ENCODE measurements around the gene PCDH19.

Gene PCDH19

GRCh38 chrX:100407147-100407783 is 2.8 kb downstream of the PCDH19 start:
- in situ Hi-C loops (cut with HindIII; ENCODE audit: low sequenced_read_pairs) = no loop called here

GRCh38 chrX:100405424-100405823 is 4.6 kb downstream of the PCDH19 start:
- in situ Hi-C loops (cut with HindIII; ENCODE audit: low sequenced_read_pairs) = no loop called here

GRCh38 chrX:100404851-100405250 is 5.2 kb downstream of the PCDH19 start:
- in situ Hi-C loops (cut with HindIII; ENCODE audit: low sequenced_read_pairs) = no loop called here

GRCh38 chrX:100395781-100396180 is 14.3 kb downstream of the PCDH19 start:
- in situ Hi-C loops (cut with HindIII; ENCODE audit: low sequenced_read_pairs) = no loop called here

- in situ Hi-C loops (cut with HindIII; ENCODE audit: low sequenced_read_pairs) = no loop called here
Measured at GRCh38 chrX:100381619-100382018, 28.5 kb downstream of the PCDH19 start.

GRCh38 chrX:100379388-100379986 is 30.6 kb downstream of the PCDH19 start:
- in situ Hi-C loops (cut with HindIII; ENCODE audit: low sequenced_read_pairs) = no loop called here

GRCh38 chrX:100377826-100378225 is 32.2 kb downstream of the PCDH19 start:
- in situ Hi-C loops (cut with HindIII; ENCODE audit: low sequenced_read_pairs) = no loop called here

GRCh38 chrX:100376576-100376975 is 33.5 kb downstream of the PCDH19 start:
- in situ Hi-C loops (cut with HindIII; ENCODE audit: low sequenced_read_pairs) = no loop called here

- in situ Hi-C loops (cut with HindIII; ENCODE audit: low sequenced_read_pairs) = no loop called here
Measured at GRCh38 chrX:100373673-100374072, 36.4 kb downstream of the PCDH19 start.

- in situ Hi-C loops (cut with HindIII; ENCODE audit: low sequenced_read_pairs) = no loop called here
Measured at GRCh38 chrX:100368167-100368566, 41.9 kb downstream of the PCDH19 start.

- in situ Hi-C loops (cut with HindIII; ENCODE audit: low sequenced_read_pairs) = no loop called here
Measured at GRCh38 chrX:100363896-100364295, 46.2 kb downstream of the PCDH19 start.

- in situ Hi-C loops (cut with HindIII; ENCODE audit: low sequenced_read_pairs) = no loop called here
Measured at GRCh38 chrX:100358766-100359165, 51.3 kb downstream of the PCDH19 start.

- in situ Hi-C loops (cut with HindIII; ENCODE audit: low sequenced_read_pairs) = no loop called here
Measured at GRCh38 chrX:100356351-100356896, 53.6 kb downstream of the PCDH19 start.

- in situ Hi-C loops (cut with HindIII; ENCODE audit: low sequenced_read_pairs) = no loop called here
Measured at GRCh38 chrX:100355680-100356079, 54.4 kb downstream of the PCDH19 start.

- in situ Hi-C loops (cut with HindIII; ENCODE audit: low sequenced_read_pairs) = no loop called here
Measured at GRCh38 chrX:100353326-100353725, 56.7 kb downstream of the PCDH19 start.

- in situ Hi-C loops (cut with HindIII; ENCODE audit: low sequenced_read_pairs) = no loop called here
Measured at GRCh38 chrX:100350704-100351489, 59.2 kb downstream of the PCDH19 start.

- in situ Hi-C loops (cut with HindIII; ENCODE audit: low sequenced_read_pairs) = no loop called here
Measured at GRCh38 chrX:100349391-100349790, 60.7 kb downstream of the PCDH19 start.

GRCh38 chrX:100341142-100341510 is 68.9 kb downstream of the PCDH19 start:
- in situ Hi-C loops (cut with HindIII; ENCODE audit: low sequenced_read_pairs) = no loop called here

- in situ Hi-C loops (cut with HindIII; ENCODE audit: low sequenced_read_pairs) = no loop called here
Measured at GRCh38 chrX:100340491-100341141, 69.5 kb downstream of the PCDH19 start.

GRCh38 chrX:100328351-100328750 is 81.7 kb downstream of the PCDH19 start:
- in situ Hi-C loops (cut with HindIII; ENCODE audit: low sequenced_read_pairs) = no loop called here

GRCh38 chrX:100319716-100320115 is 90.4 kb downstream of the PCDH19 start:
- in situ Hi-C loops (cut with HindIII; ENCODE audit: low sequenced_read_pairs) = no loop called here

Data from DLD1 (cell line).